Uterus (tissue), 4 donors: ENCODE measurements around the gene APPL2. TPM values are rescaled to one million over a fixed set of nuclear protein-coding genes. Genes with fewer than 3 reads are reported as not detected.

ENCODE experiments used
- DNase-seq, 2 donors: peaks; one replicate each; pipeline ENCODE4 v3.0.0-alpha.2; 2019 to 2020
- H3K27ac ChIP-seq, 2 donors: fragments of 200-600 bp; sonication (generic); 1 replicate in 1 of 2; 2 replicates in 1 of 2; pipeline ENCODE4 v1.5.1; 2016 to 2018
- H3K27me3 ChIP-seq, 2 donors: fragments of 200-600 bp; sonication (generic); one replicate each; pipeline ENCODE4 v1.5.1; 2018 to 2019; ENCODE audit warnings: control low read depth in 1 of 2
- H3K36me3 ChIP-seq, 2 donors: fragments of 200-600 bp; sonication (generic); one replicate each; pipeline ENCODE4 v1.5.1; 2019; ENCODE audit warnings: control low read depth in 1 of 2
- H3K4me1 ChIP-seq, 2 donors: fragments of 200-600 bp; sonication (generic); one replicate each; pipeline ENCODE4 v1.5.1; 2018 to 2019; ENCODE audit warnings: control low read depth in 1 of 2
- H3K4me3 ChIP-seq, 2 donors: fragments of 200-600 bp; sonication (generic); 1 replicate in 1 of 2; 2 replicates in 1 of 2; pipeline ENCODE4 v1.5.1; 2018 to 2019; ENCODE audit warnings: mild to moderate bottlenecking in 1 of 2
- H3K9me3 ChIP-seq, 2 donors: fragments of 200-600 bp; sonication (generic); one replicate each; pipeline ENCODE4 v1.5.1; 2019; ENCODE audit warnings: control low read depth in 1 of 2
- CTCF ChIP-seq, 4 experiments: fragments of 200-600 bp in 2 of 4; fragments of 450-650 bp in 2 of 4; sonication (generic) in 2 of 4; IDR thresholded peaks; one replicate each; pipeline ENCODE4 v1.5.1; 2016 to 2019; ENCODE audit warnings: antibody characterized with exemption in 4 of 4, mild to moderate bottlenecking in 2 of 4, moderate library complexity in 1 of 4
- POLR2A ChIP-seq, 2 donors: fragments of 450-650 bp; IDR thresholded peaks; one replicate each; pipeline ENCODE4 v1.6.1; 2016; ENCODE audit warnings: antibody characterized with exemption in 2 of 2, mild to moderate bottlenecking in 1 of 2, moderate library complexity in 1 of 2
- intact Hi-C: fragments of 100-400 bp; cut with DNase I; formaldehyde crosslinking; loops from one replicate; pipeline ENCODE4 v1.15.1; 2023; ENCODE audit warnings: low total_unique reads
- total RNA-seq, 4 donors: library from RNA; depleted of rRNA in 3 of 4; stranded (reverse); fragments of >200 nt in 3 of 4; gene quantifications; one replicate each; pipeline versions ENCODE4 v1.1.0 to v1.2.4, GENCODE V29; 2014 to 2023
- donor health status: DM: yes; HTN: yes; CAD: no.

APPL2 gene
- total RNA-seq, 4 donors from 2014 or later, result 14.3 to 52.6 (median 31.4) TPM

- no peak for DNase-seq
- Histone ChIP-seq H3K4me1 (no peaks in the 10 kb centered on the region), H3K36me3 (no peaks in the 10 kb centered on the region), H3K27me3 (no peaks in the 10 kb centered on the region), H3K27ac (no peak overlapping the region), H3K9me3 (no peaks in the 10 kb centered on the region), H3K4me3 (no peak overlapping the region)
- intact Hi-C loops, result no loop called here
- TF ChIP-seq POLR2A (IDR thresholded peaks at IDR 0.05), result no peak
- TF ChIP-seq CTCF (IDR thresholded peaks at IDR 0.05), result no peak
Observed at GRCh38 chr12:105177208-105177607, 58.8 kb downstream of the APPL2 start.

- TF ChIP-seq POLR2A (IDR thresholded peaks at IDR 0.05), result no peak
- TF ChIP-seq CTCF (IDR thresholded peaks at IDR 0.05), result no peak
- Histone ChIP-seq H3K27ac (no peak overlapping the region), H3K27me3 (no peaks in the 10 kb centered on the region), H3K4me1 (no peaks in the 10 kb centered on the region), H3K4me3 (no peak overlapping the region), H3K36me3 (no peaks in the 10 kb centered on the region), H3K9me3 (no peaks in the 10 kb centered on the region)
- DNase-seq, result no peak
- intact Hi-C loops, result no loop called here
Observed at GRCh38 chr12:105175397-105175990, 60.5 kb downstream of the APPL2 start.

- H3K4me3 ChIP-seq, result no peak overlapping the region
- TF ChIP-seq CTCF (IDR thresholded peaks at IDR 0.05) (no peak), POLR2A (IDR thresholded peaks at IDR 0.05) (no peak)
- intact Hi-C loops, result no loop called here
- H3K27ac ChIP-seq, result no peak overlapping the region
- no peaks in the 10 kb centered on the region for H3K9me3 ChIP-seq
- DNase-seq, result no peak
- H3K36me3 ChIP-seq, result no peaks in the 10 kb centered on the region
- H3K4me1 ChIP-seq, result no peaks in the 10 kb centered on the region
- H3K27me3 ChIP-seq, result no peaks in the 10 kb centered on the region
Observed at GRCh38 chr12:105171691-105172436, 64.1 kb downstream of the APPL2 start.

- no peak overlapping the region for H3K4me3 ChIP-seq
- H3K4me1 ChIP-seq, result no peaks in the 10 kb centered on the region
- TF ChIP-seq CTCF (IDR thresholded peaks at IDR 0.05), result no peak
- no peak for TF ChIP-seq POLR2A (IDR thresholded peaks at IDR 0.05)
- no peaks in the 10 kb centered on the region for H3K27me3 ChIP-seq
- DNase-seq, result no peak
- no peaks in the 10 kb centered on the region for H3K36me3 ChIP-seq
- no peak overlapping the region for H3K27ac ChIP-seq
- intact Hi-C loops, result no loop called here
- H3K9me3 ChIP-seq, result no peaks in the 10 kb centered on the region
Observed at GRCh38 chr12:105170139-105170538, 65.8 kb downstream of the APPL2 start.

GRCh38 chr12:105168006-105168405, 68.0 kb downstream of the APPL2 start:
- intact Hi-C loops, result no loop called here
- Histone ChIP-seq H3K4me1 (no peaks in the 10 kb centered on the region), H3K27ac (no peak overlapping the region), H3K9me3 (no peaks in the 10 kb centered on the region), H3K27me3 (no peaks in the 10 kb centered on the region), H3K4me3 (no peak overlapping the region), H3K36me3 (no peaks in the 10 kb centered on the region)
- no peak for TF ChIP-seq POLR2A (IDR thresholded peaks at IDR 0.05)
- no peak for TF ChIP-seq CTCF (IDR thresholded peaks at IDR 0.05)
- no peak for DNase-seq
